GM12865 (cell line): Measurements from ENCODE around the gene LHX1.

Source experiments
- DNase-seq: peaks from one replicate; pipeline ENCODE4 v3.0.0; 2010; ENCODE audit warnings: low read depth
- H3K4me3 ChIP-seq: 2 replicates; pipeline ENCODE4 v1.5.1; 2011; ENCODE audit warnings: mild to moderate bottlenecking, low read depth, low read length, control low read depth
- TF ChIP-seq, protein P1 (sequence below): IDR thresholded peaks from 2 replicates; pipeline ENCODE4 v1.5.1; 2011; ENCODE audit warnings: low read length, control low read depth, low read depth, inconsistent platforms; ENCODE audit not compliant: insufficient read depth; ENCODE audit errors: missing control alignments

LHX1 gene

DNA sequence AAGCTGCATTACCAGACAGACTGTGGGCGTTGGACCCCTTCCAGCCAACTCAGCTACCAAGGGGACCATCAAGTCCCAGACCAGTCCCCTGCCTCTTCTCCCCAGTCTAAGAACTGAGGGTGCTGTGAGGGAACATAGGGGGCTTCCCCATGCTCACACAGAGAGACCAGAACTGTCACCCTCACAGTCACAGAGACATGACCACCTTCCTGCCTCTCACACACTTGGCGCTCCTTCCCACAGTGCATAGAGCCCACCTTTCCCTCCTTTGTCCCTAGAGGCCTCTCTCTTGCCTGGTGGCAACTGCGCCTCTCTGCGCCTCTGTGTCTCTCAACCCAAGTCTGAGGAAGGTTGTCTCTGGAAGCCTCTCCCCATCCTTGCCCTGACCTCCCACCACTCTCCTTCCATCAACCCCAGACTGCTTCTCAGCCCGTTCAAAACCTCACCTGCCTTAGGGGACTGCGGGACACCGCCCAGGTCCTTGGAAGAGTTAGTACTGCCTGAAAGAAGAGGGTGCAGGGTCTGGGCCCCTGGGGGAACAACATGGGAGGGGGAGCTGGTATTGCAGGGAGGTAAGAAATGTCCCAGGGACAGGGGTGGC is 6.1 kb upstream of the LHX1 start:
- DNase-seq: no peak
- H3K4me3 ChIP-seq: no peak overlapping the region
- TF ChIP-seq, protein P1, sequence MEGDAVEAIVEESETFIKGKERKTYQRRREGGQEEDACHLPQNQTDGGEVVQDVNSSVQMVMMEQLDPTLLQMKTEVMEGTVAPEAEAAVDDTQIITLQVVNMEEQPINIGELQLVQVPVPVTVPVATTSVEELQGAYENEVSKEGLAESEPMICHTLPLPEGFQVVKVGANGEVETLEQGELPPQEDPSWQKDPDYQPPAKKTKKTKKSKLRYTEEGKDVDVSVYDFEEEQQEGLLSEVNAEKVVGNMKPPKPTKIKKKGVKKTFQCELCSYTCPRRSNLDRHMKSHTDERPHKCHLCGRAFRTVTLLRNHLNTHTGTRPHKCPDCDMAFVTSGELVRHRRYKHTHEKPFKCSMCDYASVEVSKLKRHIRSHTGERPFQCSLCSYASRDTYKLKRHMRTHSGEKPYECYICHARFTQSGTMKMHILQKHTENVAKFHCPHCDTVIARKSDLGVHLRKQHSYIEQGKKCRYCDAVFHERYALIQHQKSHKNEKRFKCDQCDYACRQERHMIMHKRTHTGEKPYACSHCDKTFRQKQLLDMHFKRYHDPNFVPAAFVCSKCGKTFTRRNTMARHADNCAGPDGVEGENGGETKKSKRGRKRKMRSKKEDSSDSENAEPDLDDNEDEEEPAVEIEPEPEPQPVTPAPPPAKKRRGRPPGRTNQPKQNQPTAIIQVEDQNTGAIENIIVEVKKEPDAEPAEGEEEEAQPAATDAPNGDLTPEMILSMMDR: no peak

DNA sequence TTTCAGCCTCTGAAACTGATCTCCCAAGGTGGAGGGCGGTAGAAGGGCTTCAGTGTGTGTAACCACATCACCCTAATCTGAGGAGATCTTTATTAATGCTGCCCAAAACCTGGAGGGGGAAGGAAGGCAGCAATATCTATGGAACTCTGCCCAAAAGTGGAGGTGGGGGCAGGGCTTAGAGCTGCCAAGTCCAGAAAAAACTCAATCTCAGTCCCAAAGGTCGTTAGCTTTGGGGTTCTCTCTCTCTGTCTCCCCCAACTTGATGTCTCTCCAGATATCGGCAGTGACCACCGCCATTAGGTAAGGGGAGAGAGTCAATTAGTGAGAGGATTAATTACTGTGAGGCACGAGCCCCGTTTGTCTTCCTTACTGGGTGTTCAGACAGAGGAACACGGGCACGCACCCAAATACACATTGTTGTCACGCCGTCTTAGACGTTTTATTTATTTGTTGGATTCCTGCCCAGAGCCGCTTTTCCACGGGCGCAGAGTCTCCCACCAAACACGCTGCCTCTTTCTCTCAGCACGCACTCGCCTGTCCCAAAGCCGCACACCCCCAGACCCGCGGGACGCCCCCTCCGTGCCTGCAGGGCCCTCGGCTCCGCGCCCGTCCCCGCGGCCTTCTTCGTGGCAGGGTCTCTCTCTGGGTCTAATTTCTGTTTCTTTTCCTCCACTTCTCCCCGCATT is 5.4 kb upstream of the LHX1 start:
- DNase-seq: no peak
- TF ChIP-seq, protein P1: no peak
- H3K4me3 ChIP-seq: no peak overlapping the region

DNA sequence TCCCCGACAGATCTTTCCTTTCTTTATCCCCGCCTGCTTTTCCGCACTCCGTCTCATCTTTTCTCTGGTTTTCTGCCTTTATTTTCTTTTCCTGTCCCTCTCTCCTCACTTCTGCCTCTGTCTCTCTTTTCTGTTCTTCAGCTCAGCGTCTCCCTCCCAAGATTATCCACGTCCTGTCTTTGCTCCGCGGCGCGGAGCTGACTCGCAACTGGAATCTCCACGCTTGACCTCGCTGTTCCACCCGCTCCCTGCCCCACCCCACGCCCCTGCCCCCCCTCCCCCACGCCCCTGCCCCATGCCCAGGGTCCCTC is 4.9 kb upstream of the LHX1 start:
- TF ChIP-seq, protein P1: no peak
- DNase-seq: no peak
- no peak overlapping the region for H3K4me3 ChIP-seq

DNA sequence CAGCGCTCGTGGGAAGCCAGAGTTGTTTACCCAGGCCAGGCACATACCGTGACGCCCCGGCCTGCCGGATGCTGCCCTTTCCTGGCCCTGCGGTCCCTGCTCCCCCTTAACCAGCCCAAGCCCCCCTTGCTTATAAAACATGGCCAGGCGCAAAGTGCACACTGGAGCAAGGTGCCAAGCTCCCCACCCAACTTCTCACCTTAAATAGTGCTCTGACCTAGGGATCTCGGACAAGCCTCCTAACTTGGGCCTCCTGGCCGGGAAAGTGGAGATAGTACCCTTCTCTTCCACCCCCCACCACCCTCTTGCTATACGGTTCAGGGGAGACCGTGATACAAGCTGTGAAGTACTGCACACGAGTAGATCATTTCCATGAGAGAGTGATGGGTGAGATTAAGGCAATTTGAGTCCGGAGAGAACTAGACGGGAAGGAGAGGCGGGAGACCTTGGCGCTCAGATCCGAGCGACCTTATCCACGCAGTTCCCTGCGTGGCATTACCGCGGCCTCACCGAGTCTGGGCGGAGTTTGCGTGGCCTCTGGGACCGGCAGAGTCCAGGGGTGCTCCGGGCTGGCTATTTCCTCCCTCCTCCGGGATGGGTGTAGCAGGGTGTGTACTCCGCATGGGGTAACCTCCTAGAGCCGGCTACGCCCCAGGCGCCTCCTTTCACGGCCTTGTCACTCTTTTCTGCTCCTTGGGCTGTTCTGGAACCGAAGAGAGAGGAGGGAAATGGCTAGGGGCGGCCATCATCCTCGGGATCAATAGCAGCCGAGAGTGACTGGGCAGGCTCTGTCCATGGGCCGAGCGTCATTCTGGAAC is 4.4 kb upstream of the LHX1 start:
- H3K4me3 ChIP-seq: no peak overlapping the region
- TF ChIP-seq, protein P1: no peak

DNA sequence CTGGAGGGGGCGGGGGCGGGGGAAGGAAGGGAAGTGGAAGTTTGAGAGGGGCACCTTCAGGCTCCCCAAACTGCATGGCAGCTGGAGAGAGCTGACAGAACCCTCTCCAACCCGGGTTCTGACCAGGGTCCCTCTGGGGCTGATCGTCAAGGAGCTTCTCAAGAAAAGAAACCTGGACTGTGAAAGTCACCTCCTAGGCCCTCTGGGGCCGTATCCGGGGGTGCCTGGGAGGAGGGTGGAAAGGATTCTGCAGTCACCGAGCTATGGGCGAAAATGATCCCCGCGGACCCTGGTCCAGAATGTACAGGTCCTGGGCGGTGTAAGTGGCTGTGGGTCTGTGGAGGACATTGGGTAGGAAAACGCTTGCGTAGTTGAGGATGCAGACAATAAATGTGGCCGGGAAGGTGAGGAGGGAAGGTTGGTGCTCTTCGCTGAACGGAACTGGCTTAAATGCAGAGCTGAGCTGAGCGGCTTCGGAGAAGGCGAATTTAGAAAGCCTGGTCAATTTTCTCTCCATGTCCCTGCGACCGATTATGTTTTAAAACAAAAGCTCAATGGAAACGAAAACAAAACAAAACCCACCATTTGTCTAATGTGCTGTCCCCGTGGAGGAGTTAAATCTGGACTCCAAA is 3.6 kb upstream of the LHX1 start:
- DNase-seq: no peak
- no peak overlapping the region for H3K4me3 ChIP-seq
- TF ChIP-seq, protein P1: no peak

More for the DNA sequence above, 4.4 kb upstream of the LHX1 start:
- DNase-seq: no peak

DNA sequence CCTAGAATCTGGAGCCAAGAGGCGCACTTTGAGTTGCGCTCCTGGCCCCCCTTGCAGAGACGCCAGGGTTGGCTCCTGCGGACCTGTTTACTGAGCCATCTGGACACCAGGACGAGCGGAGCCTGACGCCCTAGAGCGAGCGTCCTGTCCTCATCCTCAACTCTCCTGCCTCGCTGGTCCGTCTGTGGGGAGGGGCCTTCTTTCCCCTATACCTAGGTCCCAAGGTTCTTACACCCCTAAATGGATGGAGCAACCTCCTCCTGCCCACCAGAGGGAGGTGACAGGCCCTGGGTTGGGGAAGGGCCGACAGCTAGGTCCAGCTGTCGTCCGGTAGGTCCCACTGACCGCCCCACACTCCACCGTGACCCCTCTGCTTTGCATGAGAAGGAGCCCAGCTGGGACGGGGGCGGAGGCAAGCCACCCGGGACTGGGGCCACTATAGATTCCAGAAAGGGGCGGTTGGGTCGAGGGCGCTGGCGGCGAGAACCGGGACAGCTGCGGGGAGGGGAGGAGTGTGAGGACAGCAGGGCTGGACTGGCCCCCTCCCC is 3.1 kb upstream of the LHX1 start:
- TF ChIP-seq, protein P1: no peak
- H3K4me3 ChIP-seq: no peak overlapping the region
- DNase-seq: no peak
